ENCODE data around the gene LARGE1.

GRCh38 chr22:33569559-33569958 is 350.7 kb downstream of the LARGE1 start:
- TF ChIP-seq, protein P1, sequence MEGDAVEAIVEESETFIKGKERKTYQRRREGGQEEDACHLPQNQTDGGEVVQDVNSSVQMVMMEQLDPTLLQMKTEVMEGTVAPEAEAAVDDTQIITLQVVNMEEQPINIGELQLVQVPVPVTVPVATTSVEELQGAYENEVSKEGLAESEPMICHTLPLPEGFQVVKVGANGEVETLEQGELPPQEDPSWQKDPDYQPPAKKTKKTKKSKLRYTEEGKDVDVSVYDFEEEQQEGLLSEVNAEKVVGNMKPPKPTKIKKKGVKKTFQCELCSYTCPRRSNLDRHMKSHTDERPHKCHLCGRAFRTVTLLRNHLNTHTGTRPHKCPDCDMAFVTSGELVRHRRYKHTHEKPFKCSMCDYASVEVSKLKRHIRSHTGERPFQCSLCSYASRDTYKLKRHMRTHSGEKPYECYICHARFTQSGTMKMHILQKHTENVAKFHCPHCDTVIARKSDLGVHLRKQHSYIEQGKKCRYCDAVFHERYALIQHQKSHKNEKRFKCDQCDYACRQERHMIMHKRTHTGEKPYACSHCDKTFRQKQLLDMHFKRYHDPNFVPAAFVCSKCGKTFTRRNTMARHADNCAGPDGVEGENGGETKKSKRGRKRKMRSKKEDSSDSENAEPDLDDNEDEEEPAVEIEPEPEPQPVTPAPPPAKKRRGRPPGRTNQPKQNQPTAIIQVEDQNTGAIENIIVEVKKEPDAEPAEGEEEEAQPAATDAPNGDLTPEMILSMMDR (IDR thresholded peaks at IDR 0.05) = no peak
- TF ChIP-seq POLR2A (IDR thresholded peaks at IDR 0.05) = no peak

Measured in Peyer's patch (tissue), 4 donors.